CD4-positive, alpha-beta T cell (primary cell): ENCODE results near the gene MACROD2. TPM values are rescaled to one million over a fixed set of nuclear protein-coding genes. Genes with fewer than 3 reads are reported as not detected.

Experiments used
- ATAC-seq: fragments of 200-7000 bp; cut with Tn5 transposase; one replicate; pipeline ENCODE4 v1.10.0; 2022; ENCODE audit warnings: mild to moderate bottlenecking; ENCODE audit not compliant: poor library complexity
- CTCF ChIA-PET: fragments of 350-600 bp; sonication (Branson Sonifier 250); formaldehyde crosslinking; loops from one replicate; lab custom pipeline; 2021; ENCODE audit warnings: antibody characterized with exemption, inconsistent platforms; lab: Charles Lee
- POLR2A ChIA-PET: fragments of 350-600 bp; sonication (Branson Sonifier 250); formaldehyde crosslinking; loops from one replicate; lab custom pipeline; 2021; ENCODE audit warnings: antibody characterized with exemption, inconsistent platforms; lab: Charles Lee
- DNase-seq, 14 experiments: peaks; one replicate each; pipeline ENCODE4 v3.0.0-alpha.2; 2013 to 2020; ENCODE audit warnings: mixed read lengths in 2 of 14
- H3K27ac ChIP-seq, 2 donors: one replicate each; pipeline versions ENCODE4 v1.5.1 to v1.7.0; 2013; ENCODE audit warnings: low read length in 2 of 2, low read depth in 1 of 2, mild to moderate bottlenecking in 1 of 2
- H3K27me3 ChIP-seq, 2 experiments: 1 replicate in 1 of 2; 2 replicates in 1 of 2; pipeline versions ENCODE4 v1.6.1 to v1.7.0; 2013; ENCODE audit warnings: low read length in 2 of 2, control low read depth in 1 of 2, mild to moderate bottlenecking in 1 of 2, moderate library complexity in 1 of 2; ENCODE audit not compliant: insufficient read depth in 2 of 2, control insufficient read depth in 1 of 2
- H3K36me3 ChIP-seq: one replicate; pipeline ENCODE4 v1.6.1; 2013; ENCODE audit warnings: low read length, control low read depth; ENCODE audit not compliant: insufficient read depth
- H3K4me1 ChIP-seq: one replicate; pipeline ENCODE4 v1.6.1; 2013; ENCODE audit warnings: low read length, control low read depth; ENCODE audit not compliant: insufficient read depth
- H3K4me3 ChIP-seq: one replicate; pipeline ENCODE4 v1.5.1; 2013; ENCODE audit warnings: mild to moderate bottlenecking, low read length, moderate library complexity
- H3K9me3 ChIP-seq, 2 experiments: 1 replicate in 1 of 2; 2 replicates in 1 of 2; pipeline versions ENCODE4 v1.6.1 to v1.7.0; 2013; ENCODE audit warnings: low read length in 2 of 2, mild to moderate bottlenecking in 2 of 2, control low read depth in 1 of 2, moderate library complexity in 1 of 2; ENCODE audit not compliant: control insufficient read depth in 1 of 2, insufficient read depth in 1 of 2
- H3K27ac Mint-ChIP-seq: one replicate; pipeline ENCODE4 v1.8.0; 2020; ENCODE audit warnings: mixed read lengths
- H3K27me3 Mint-ChIP-seq: one replicate; pipeline ENCODE4 v1.8.0; 2021; ENCODE audit warnings: mixed read lengths
- H3K36me3 Mint-ChIP-seq: one replicate; pipeline ENCODE4 v1.8.0; 2021; ENCODE audit warnings: low read depth, mixed read lengths
- H3K4me1 Mint-ChIP-seq: one replicate; pipeline ENCODE4 v1.8.0; 2021; ENCODE audit warnings: low read depth, mixed read lengths
- H3K4me3 Mint-ChIP-seq: one replicate; pipeline ENCODE4 v1.8.0; 2020; ENCODE audit warnings: mild to moderate bottlenecking, mixed read lengths
- H3K9me3 Mint-ChIP-seq: one replicate; pipeline ENCODE4 v1.8.0; 2020; ENCODE audit warnings: mixed read lengths
- intact Hi-C, 2 experiments: fragments of 100-400 bp; cut with DNase I in 1 of 2; cut with micrococcal nuclease in 1 of 2; formaldehyde crosslinking; loops; one replicate each; pipeline versions ENCODE4 v1.15.1 to v1.9.0; 2023 to 2025; cut with DNase I, micrococcal nuclease
- total RNA-seq, 174 experiments: library from RNA in 2 of 174; stranded (reverse) in 2 of 174; gene quantifications; one replicate each; pipeline ENCODE4 v1.2.3 and lab custom pipeline; 2021 to 2026
- TF ChIP-seq, protein P1 (sequence below): fragments of 200-600 bp; IDR thresholded peaks from one replicate; pipeline ENCODE4 v1.8.0; 2022; ENCODE audit warnings: antibody characterized with exemption, mild to moderate bottlenecking

The MACROD2 gene
- total RNA-seq, 2 experiments from 2014 or later = not detected

DNA sequence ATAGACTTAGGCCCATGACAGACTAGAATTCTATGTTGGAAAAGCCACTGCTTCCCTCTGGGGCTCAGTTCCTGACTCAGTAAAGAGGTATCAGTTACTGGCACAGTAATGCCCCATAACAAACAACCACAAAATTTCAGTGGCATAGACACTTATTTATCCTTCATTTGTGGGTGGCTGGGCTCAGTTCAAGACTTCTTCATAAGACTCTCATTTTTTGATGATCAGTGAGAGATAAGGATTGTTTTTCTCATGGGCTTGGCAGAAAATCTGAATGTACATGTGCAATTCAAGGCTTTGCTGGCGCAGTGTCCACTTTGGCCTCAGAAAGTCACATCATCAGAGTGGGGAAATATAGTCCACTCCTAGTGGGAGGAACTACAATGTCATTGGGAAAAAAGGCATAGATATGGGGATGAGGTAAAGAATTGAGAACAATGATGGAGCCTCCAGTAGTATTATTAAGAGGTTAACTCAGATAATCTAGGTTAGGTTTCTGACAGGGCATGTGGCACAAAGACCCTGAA is 726.7 kb downstream of the MACROD2 start:
- H3K9me3 ChIP-seq = peaks cover 0 to 11% of the 10 kb centered on the region in 2 experiments
- no peaks in the 10 kb centered on the region for H3K9me3 Mint-ChIP-seq
- H3K27me3 ChIP-seq = no peaks in the 10 kb centered on the region
- H3K4me1 Mint-ChIP-seq = no peaks in the 10 kb centered on the region
- H3K36me3 ChIP-seq = no peaks in the 10 kb centered on the region
- ChIA-PET POLR2A (no interaction called here), CTCF (no interaction called here)
- H3K4me3 Mint-ChIP-seq = no peak overlapping the region
- H3K27ac ChIP-seq = no peak overlapping the region
- ATAC-seq (no peak), DNase-seq (no peak)
- no peaks in the 10 kb centered on the region for H3K4me1 ChIP-seq
- H3K27ac Mint-ChIP-seq = no peak overlapping the region
- intact Hi-C loops = no loop called here
- no peaks in the 10 kb centered on the region for H3K36me3 Mint-ChIP-seq
- H3K4me3 ChIP-seq = no peak overlapping the region
- no peaks in the 10 kb centered on the region for H3K27me3 Mint-ChIP-seq
- TF ChIP-seq, protein P1, sequence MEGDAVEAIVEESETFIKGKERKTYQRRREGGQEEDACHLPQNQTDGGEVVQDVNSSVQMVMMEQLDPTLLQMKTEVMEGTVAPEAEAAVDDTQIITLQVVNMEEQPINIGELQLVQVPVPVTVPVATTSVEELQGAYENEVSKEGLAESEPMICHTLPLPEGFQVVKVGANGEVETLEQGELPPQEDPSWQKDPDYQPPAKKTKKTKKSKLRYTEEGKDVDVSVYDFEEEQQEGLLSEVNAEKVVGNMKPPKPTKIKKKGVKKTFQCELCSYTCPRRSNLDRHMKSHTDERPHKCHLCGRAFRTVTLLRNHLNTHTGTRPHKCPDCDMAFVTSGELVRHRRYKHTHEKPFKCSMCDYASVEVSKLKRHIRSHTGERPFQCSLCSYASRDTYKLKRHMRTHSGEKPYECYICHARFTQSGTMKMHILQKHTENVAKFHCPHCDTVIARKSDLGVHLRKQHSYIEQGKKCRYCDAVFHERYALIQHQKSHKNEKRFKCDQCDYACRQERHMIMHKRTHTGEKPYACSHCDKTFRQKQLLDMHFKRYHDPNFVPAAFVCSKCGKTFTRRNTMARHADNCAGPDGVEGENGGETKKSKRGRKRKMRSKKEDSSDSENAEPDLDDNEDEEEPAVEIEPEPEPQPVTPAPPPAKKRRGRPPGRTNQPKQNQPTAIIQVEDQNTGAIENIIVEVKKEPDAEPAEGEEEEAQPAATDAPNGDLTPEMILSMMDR = no peak

DNA sequence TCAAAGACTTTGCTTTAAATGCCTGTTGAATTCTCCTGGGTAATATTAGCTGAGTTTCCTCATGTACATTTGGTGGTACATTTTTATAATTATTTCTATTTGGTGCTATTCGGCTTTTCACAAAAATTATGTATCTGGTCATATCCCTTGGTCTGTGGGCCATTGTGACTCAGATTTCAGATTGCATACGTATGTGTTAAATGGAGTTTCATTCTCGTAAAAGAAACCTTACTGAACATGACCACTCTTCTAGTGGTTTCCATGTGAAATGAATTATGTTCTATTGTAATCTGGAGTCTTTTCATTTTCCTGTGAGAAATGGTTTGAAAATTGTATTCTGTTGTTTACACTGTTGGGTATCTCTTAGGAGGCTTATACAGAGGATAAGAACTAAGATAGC is 728.3 kb downstream of the MACROD2 start:
- H3K27me3 Mint-ChIP-seq = no peaks in the 10 kb centered on the region
- no peak overlapping the region for H3K4me3 Mint-ChIP-seq
- no peak for DNase-seq
- H3K36me3 Mint-ChIP-seq = no peaks in the 10 kb centered on the region
- ATAC-seq = no peak
- Histone ChIP-seq H3K36me3 (no peaks in the 10 kb centered on the region), H3K27ac (no peak overlapping the region), H3K4me1 (no peaks in the 10 kb centered on the region), H3K9me3 (peaks cover 0 to 11% of the 10 kb centered on the region in 2 experiments), H3K4me3 (no peak overlapping the region), H3K27me3 (no peaks in the 10 kb centered on the region)
- no peaks in the 10 kb centered on the region for H3K4me1 Mint-ChIP-seq
- H3K27ac Mint-ChIP-seq = no peak overlapping the region
- TF ChIP-seq, protein P1 = no peak
- POLR2A ChIA-PET = no interaction called here
- CTCF ChIA-PET = no interaction called here
- intact Hi-C loops = no loop called here
- no peaks in the 10 kb centered on the region for H3K9me3 Mint-ChIP-seq

DNA sequence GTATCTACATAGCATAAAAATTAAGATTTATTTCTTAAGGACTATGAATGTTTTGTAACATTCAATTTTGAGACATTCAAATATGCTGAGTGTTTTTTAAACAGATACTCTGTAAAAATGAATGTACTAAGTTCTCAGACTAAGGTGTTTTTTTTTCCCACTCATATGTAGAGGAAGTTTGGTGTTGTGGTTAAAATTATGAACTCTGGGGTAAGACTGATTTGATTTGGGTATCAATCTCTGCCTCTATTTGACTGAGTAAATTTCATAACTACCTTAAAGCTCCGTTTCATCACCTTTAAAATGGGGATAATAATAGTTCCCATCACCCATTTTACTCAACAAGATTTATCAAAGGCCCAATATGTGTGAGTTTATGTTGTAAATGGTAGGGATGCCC is 728.7 kb downstream of the MACROD2 start:
- TF ChIP-seq, protein P1 = no peak
- Histone ChIP-seq H3K36me3 (no peaks in the 10 kb centered on the region), H3K27me3 (no peaks in the 10 kb centered on the region), H3K4me3 (no peak overlapping the region), H3K4me1 (no peaks in the 10 kb centered on the region), H3K27ac (no peak overlapping the region), H3K9me3 (peaks cover 0 to 9% of the 10 kb centered on the region in 2 experiments)
- POLR2A ChIA-PET = no interaction called here
- Mint-ChIP-seq H3K4me1 (no peaks in the 10 kb centered on the region), H3K9me3 (no peaks in the 10 kb centered on the region), H3K4me3 (no peak overlapping the region), H3K36me3 (no peaks in the 10 kb centered on the region), H3K27me3 (no peaks in the 10 kb centered on the region), H3K27ac (no peak overlapping the region)
- intact Hi-C loops = no loop called here
- CTCF ChIA-PET = no interaction called here
- ATAC-seq (no peak), DNase-seq (no peak)
